B cell (primary cell): ENCODE measurements around the gene SAMD5. TPM values are rescaled to one million over a fixed set of nuclear protein-coding genes. Genes with fewer than 3 reads are reported as not detected.

Experiments
- ATAC-seq: fragments of 200-7000 bp; cut with Tn5 transposase; one replicate; pipeline ENCODE4 v1.10.0; 2021; ENCODE audit warnings: low read depth, mild to moderate bottlenecking, moderate number of reproducible peaks, moderate library complexity
- CTCF ChIA-PET: fragments of 350-600 bp; sonication (Branson Sonifier 250); formaldehyde crosslinking; loops from one replicate; lab custom pipeline; 2021; ENCODE audit warnings: antibody characterized with exemption, inconsistent platforms; lab: Charles Lee
- POLR2A ChIA-PET: fragments of 350-600 bp; sonication (Branson Sonifier 250); formaldehyde crosslinking; loops from one replicate; lab custom pipeline; 2021; ENCODE audit warnings: antibody characterized with exemption; lab: Charles Lee
- DNase-seq: peaks from one replicate; pipeline ENCODE4 v3.0.0; 2013
- H2AFZ ChIP-seq: 2 replicates; pipeline ENCODE4 v1.6.1; 2012; ENCODE audit warnings: mild to moderate bottlenecking, low read depth, low read length; ENCODE audit not compliant: insufficient read depth, poor library complexity, severe bottlenecking
- H3K27ac ChIP-seq, 2 donors: 1 replicate in 1 of 2; 2 replicates in 1 of 2; pipeline ENCODE4 v1.5.1; 2012 to 2013; ENCODE audit warnings: low read length in 2 of 2, mild to moderate bottlenecking in 2 of 2, moderate library complexity in 1 of 2
- H3K27me3 ChIP-seq, 4 experiments: fragments of 200-600 bp in 1 of 4; sonication (generic) in 1 of 4; replicated peaks in 1 of 4; 1 replicate in 2 of 4; 2 replicates in 2 of 4; pipeline versions ENCODE4 v1.6.1 to v1.7.0; 2013 to 2016; ENCODE audit warnings: low read length in 3 of 4, mild to moderate bottlenecking in 2 of 4, mixed read lengths in 1 of 4, moderate library complexity in 1 of 4; ENCODE audit not compliant: insufficient read depth in 4 of 4, control insufficient read depth in 3 of 4; ENCODE audit errors: control extremely low read depth in 1 of 4
- H3K36me3 ChIP-seq, 2 experiments: replicated peaks in 1 of 2; 1 replicate in 1 of 2; 2 replicates in 1 of 2; pipeline versions ENCODE4 v1.6.1 to v1.7.1; 2013; ENCODE audit warnings: low read length in 1 of 2; ENCODE audit not compliant: insufficient read depth in 2 of 2, control insufficient read depth in 1 of 2; ENCODE audit errors: control extremely low read depth in 1 of 2, extremely low read depth in 1 of 2
- H3K4me1 ChIP-seq, 2 donors: fragments of 200-600 bp in 1 of 2; sonication (generic) in 1 of 2; 1 replicate in 1 of 2; 2 replicates in 1 of 2; pipeline versions ENCODE4 v1.5.1 to v1.6.1; 2013 to 2017; ENCODE audit warnings: low read length in 2 of 2; ENCODE audit not compliant: control insufficient read depth in 2 of 2, insufficient read depth in 2 of 2
- H3K4me2 ChIP-seq: replicated peaks from 2 replicates; pipeline ENCODE3; 2012; ENCODE audit warnings: mild to moderate bottlenecking, low read depth, low read length; ENCODE audit not compliant: poor library complexity, severe bottlenecking
- H3K4me3 ChIP-seq, 5 experiments: fragments of 200-600 bp in 1 of 5; sonication (generic) in 1 of 5; 1 replicate in 3 of 5; 2 replicates in 2 of 5; pipeline versions ENCODE4 v1.5.1 to v1.7.0; 2011 to 2016; ENCODE audit warnings: low read length in 4 of 5, mild to moderate bottlenecking in 4 of 5, low read depth in 2 of 5, control low read depth in 1 of 5, moderate library complexity in 1 of 5; ENCODE audit not compliant: insufficient read depth in 1 of 5; ENCODE audit errors: control extremely low read depth in 1 of 5, extremely low read depth in 1 of 5
- H3K79me2 ChIP-seq: fragments of 200-600 bp; sonication (generic); one replicate; pipeline ENCODE4 v1.6.0; 2016; ENCODE audit warnings: low read length; ENCODE audit not compliant: control insufficient read depth, insufficient read depth
- H3K9ac ChIP-seq: fragments of 200-600 bp; sonication (generic); 2 replicates; pipeline ENCODE4 v1.6.1; 2017; ENCODE audit warnings: mild to moderate bottlenecking, low read length, moderate library complexity
- H3K9me3 ChIP-seq, 3 donors: one replicate each; pipeline versions ENCODE4 v1.6.1 to v1.7.1; 2013; ENCODE audit warnings: low read length in 2 of 3; ENCODE audit not compliant: control insufficient read depth in 2 of 3, insufficient read depth in 1 of 3; ENCODE audit errors: control extremely low read depth in 1 of 3
- H4K20me1 ChIP-seq: 2 replicates; pipeline ENCODE4 v1.6.0; 2012; ENCODE audit warnings: mild to moderate bottlenecking, low read length; ENCODE audit not compliant: insufficient read depth, control insufficient read depth, poor library complexity, severe bottlenecking
- H3K27ac Mint-ChIP-seq: one replicate; pipeline ENCODE4 v1.8.0; 2021; ENCODE audit warnings: mixed read lengths
- H3K27me3 Mint-ChIP-seq: one replicate; pipeline ENCODE4 v1.8.0; 2021; ENCODE audit warnings: mixed read lengths
- H3K4me1 Mint-ChIP-seq: one replicate; pipeline ENCODE4 v1.8.0; 2021; ENCODE audit warnings: mixed read lengths
- H3K4me3 Mint-ChIP-seq: one replicate; pipeline ENCODE4 v1.8.0; 2021; ENCODE audit warnings: mixed read lengths
- H3K9me3 Mint-ChIP-seq: one replicate; pipeline ENCODE4 v1.8.0; 2022; ENCODE audit warnings: mixed read lengths; ENCODE audit not compliant: insufficient read depth
- EZH2 ChIP-seq: IDR thresholded peaks from 2 replicates; pipeline ENCODE4 v1.6.1; 2012; ENCODE audit warnings: borderline replicate concordance, low read depth, mild to moderate bottlenecking, moderate library complexity, low read length; ENCODE audit not compliant: insufficient read depth, poor library complexity, severe bottlenecking
- WGBS: methylation state at CpG from one replicate; pipeline ENCODE4 v1.1.5; 2013; ENCODE audit warnings: missing lambda C conversion rate; ENCODE audit not compliant: insufficient coverage; 5-methylcytosine and 5-hydroxymethylcytosine counted together
- intact Hi-C: fragments of 100-400 bp; cut with micrococcal nuclease; formaldehyde crosslinking; loops from one replicate; pipeline ENCODE4 v1.10.0; 2022
- polyA plus RNA-seq: library from polyadenylated mRNA; depleted of rRNA; stranded (reverse); fragments of >200 nt; gene quantifications from 2 replicates; pipeline ENCODE4 v1.2.3, GENCODE V29; 2012
- total RNA-seq, 2 donors: library from RNA; stranded (reverse); fragments of 120-200 nt in 1 of 2; gene quantifications; 1 replicate in 1 of 2; 2 replicates in 1 of 2; pipeline versions ENCODE4 v1.2.3 to v1.2.4, GENCODE V29; 2013 to 2022
- TF ChIP-seq, protein P1 (sequence below): fragments of 200-600 bp; IDR thresholded peaks from one replicate; pipeline ENCODE4 v1.8.0; 2022; ENCODE audit warnings: antibody characterized with exemption, mild to moderate bottlenecking

SAMD5 gene
- total and polyA plus RNA-seq, 2 donors (not counting 1 experiment from before 2014, with no cell fraction given) = not detected

DNA sequence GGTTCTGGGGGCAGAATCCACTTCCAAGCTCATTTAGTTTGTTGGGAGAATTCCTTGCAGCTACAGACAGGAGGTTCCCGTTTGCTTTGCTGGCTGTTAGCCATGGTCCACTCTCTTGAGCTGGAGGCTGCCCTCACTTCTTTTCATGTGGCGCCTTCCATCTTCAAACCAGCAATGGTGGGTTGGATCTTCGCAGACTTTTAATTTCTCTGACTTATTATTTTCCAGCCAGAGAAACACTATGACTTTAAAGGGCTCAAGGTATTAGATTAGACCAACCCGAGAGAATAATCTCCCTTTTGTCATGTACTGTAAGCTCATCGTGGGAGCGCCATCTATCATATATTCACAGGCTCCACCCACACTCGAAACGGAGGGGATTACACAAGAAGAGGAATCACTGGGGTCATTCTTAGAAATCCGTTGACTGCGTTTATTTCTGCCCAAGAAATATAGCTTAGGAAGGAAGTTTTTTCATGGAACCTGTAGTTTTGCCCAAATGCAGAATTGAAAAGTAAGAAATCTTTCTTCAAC lies 38.9 kb downstream of the SAMD5 start:
- Histone ChIP-seq H3K9me3 (peaks cover 0 to 6% (median 0%) of the 10 kb centered on the region in 3 donors), H3K79me2 (no peaks in the 10 kb centered on the region), H3K4me2 (no peak overlapping the region), H3K4me3 (no peak overlapping the region), H3K9ac (no peak overlapping the region), H4K20me1 (no peaks in the 10 kb centered on the region), H3K27me3 (no peaks in the 10 kb centered on the region), H2AFZ (no peak overlapping the region), H3K4me1 (no peaks in the 10 kb centered on the region), H3K27ac (no peak overlapping the region), H3K36me3 (no peaks in the 10 kb centered on the region)
- H3K27me3 Mint-ChIP-seq = no peaks in the 10 kb centered on the region
- ATAC-seq (no peak), DNase-seq (no peak)
- no peaks in the 10 kb centered on the region for H3K9me3 Mint-ChIP-seq
- WGBS = 60% methylated on average over 2 of the region's 10 CpGs
- TF ChIP-seq, protein P1, sequence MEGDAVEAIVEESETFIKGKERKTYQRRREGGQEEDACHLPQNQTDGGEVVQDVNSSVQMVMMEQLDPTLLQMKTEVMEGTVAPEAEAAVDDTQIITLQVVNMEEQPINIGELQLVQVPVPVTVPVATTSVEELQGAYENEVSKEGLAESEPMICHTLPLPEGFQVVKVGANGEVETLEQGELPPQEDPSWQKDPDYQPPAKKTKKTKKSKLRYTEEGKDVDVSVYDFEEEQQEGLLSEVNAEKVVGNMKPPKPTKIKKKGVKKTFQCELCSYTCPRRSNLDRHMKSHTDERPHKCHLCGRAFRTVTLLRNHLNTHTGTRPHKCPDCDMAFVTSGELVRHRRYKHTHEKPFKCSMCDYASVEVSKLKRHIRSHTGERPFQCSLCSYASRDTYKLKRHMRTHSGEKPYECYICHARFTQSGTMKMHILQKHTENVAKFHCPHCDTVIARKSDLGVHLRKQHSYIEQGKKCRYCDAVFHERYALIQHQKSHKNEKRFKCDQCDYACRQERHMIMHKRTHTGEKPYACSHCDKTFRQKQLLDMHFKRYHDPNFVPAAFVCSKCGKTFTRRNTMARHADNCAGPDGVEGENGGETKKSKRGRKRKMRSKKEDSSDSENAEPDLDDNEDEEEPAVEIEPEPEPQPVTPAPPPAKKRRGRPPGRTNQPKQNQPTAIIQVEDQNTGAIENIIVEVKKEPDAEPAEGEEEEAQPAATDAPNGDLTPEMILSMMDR = no peak
- TF ChIP-seq EZH2 = no peak
- ChIA-PET POLR2A (no interaction called here), CTCF (no interaction called here)
- intact Hi-C loops = no loop called here
- H3K27ac Mint-ChIP-seq = no peak overlapping the region
- H3K4me3 Mint-ChIP-seq = no peak overlapping the region
- H3K4me1 Mint-ChIP-seq = no peaks in the 10 kb centered on the region

DNA sequence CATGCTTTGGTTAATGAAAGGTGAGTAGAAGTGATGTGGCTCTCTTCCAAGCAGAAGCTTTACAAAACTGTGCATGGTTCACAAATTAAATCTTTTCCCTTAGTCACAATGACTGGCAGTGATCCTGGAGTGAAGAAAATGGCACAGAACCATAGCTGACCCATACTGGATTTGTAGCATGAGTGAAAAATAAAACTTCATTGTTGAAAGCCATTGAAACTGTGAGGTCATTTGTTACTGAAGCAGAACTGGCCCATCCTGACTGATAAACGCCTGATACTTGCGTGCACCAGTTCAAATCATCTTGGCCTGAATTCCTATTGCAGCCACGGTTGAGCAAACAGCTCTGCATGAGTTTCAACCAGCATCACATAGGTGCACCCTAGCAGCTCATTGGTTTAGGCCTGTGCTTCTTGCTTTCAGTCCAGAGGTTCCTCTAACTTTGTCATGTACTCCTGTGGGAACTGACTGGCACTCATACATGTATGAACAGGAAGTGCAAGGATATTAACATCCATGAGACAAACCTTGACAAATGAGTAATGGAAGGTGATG lies 40.5 kb downstream of the SAMD5 start:
- H3K9me3 Mint-ChIP-seq = no peaks in the 10 kb centered on the region
- no peaks in the 10 kb centered on the region for H3K4me1 Mint-ChIP-seq
- Histone ChIP-seq H2AFZ (no peak overlapping the region), H3K27me3 (no peaks in the 10 kb centered on the region), H3K4me1 (no peaks in the 10 kb centered on the region), H3K4me3 (no peak overlapping the region), H3K9me3 (peaks cover 0 to 5% (median 0%) of the 10 kb centered on the region in 3 donors), H3K9ac (no peak overlapping the region), H4K20me1 (no peaks in the 10 kb centered on the region), H3K27ac (no peak overlapping the region), H3K4me2 (no peak overlapping the region), H3K79me2 (no peaks in the 10 kb centered on the region), H3K36me3 (no peaks in the 10 kb centered on the region)
- no peak for TF ChIP-seq EZH2
- TF ChIP-seq, protein P1 = no peak
- DNase-seq (no peak), ATAC-seq (no peak)
- intact Hi-C loops = no loop called here
- H3K4me3 Mint-ChIP-seq = no peak overlapping the region
- H3K27ac Mint-ChIP-seq = no peak overlapping the region
- CTCF ChIA-PET = interaction anchor here (0.5 kb wide), 1 partner anchor 638 kb away, joined by 3 read pairs; no protein-coding TSS in a partner anchor
- POLR2A ChIA-PET = no interaction called here
- WGBS = 90% methylated on average over 3 of the region's 3 CpGs
- no peaks in the 10 kb centered on the region for H3K27me3 Mint-ChIP-seq
